Measurements from ENCODE around the gene EIPR1.
"Not testable (repeated sequence)": the region's sequence is repeated elsewhere in the genome, so short reads cannot be mapped to it uniquely, and the experiment has no call there.

Gene EIPR1

GRCh38 chr2:3289526-3289925 lies 88.1 kb downstream of the EIPR1 start:
- no peak for FAIRE-seq
- TF ChIP-seq TAF1 (IDR thresholded peaks at IDR 0.05; ENCODE audit: borderline replicate concordance, low read depth, low read length) (no peak), POLR2A (IDR thresholded peaks at IDR 0.05; ENCODE audit: low read depth, low read length) (no peak), POLR2AphosphoS5 (IDR thresholded peaks at IDR 0.05; ENCODE audit: low read depth, low read length) (no peak)
- no peak for DNase-seq (ENCODE audit: insufficient read length)

- DNase-seq (ENCODE audit: insufficient read length), result no peak
- no peak for FAIRE-seq
- TF ChIP-seq POLR2A (IDR thresholded peaks at IDR 0.05; ENCODE audit: low read depth, low read length) (no peak), TAF1 (IDR thresholded peaks at IDR 0.05; ENCODE audit: borderline replicate concordance, low read depth, low read length) (no peak), POLR2AphosphoS5 (IDR thresholded peaks at IDR 0.05; ENCODE audit: low read depth, low read length) (no peak)
These were observed 88.5 kb downstream of the EIPR1 start for GRCh38 chr2:3289171-3289515.

- FAIRE-seq (no peak), DNase-seq (ENCODE audit: insufficient read length) (no peak)
These were observed 89.0 kb downstream of the EIPR1 start for GRCh38 chr2:3288470-3289170.

GRCh38 chr2:3287896-3288295 lies 89.7 kb downstream of the EIPR1 start:
- no peak for DNase-seq (ENCODE audit: insufficient read length)
- TF ChIP-seq POLR2A (IDR thresholded peaks at IDR 0.05; ENCODE audit: low read depth, low read length) (no peak), TAF1 (IDR thresholded peaks at IDR 0.05; ENCODE audit: borderline replicate concordance, low read depth, low read length) (no peak), POLR2AphosphoS5 (IDR thresholded peaks at IDR 0.05; ENCODE audit: low read depth, low read length) (no peak)
- no peak for FAIRE-seq

More at GRCh38 chr2:3288470-3289170, 89.0 kb downstream of the EIPR1 start:
- TF ChIP-seq POLR2AphosphoS5 (IDR thresholded peaks at IDR 0.05; ENCODE audit: low read depth, low read length) (no peak), TAF1 (IDR thresholded peaks at IDR 0.05; ENCODE audit: borderline replicate concordance, low read depth, low read length) (no peak), POLR2A (IDR thresholded peaks at IDR 0.05; ENCODE audit: low read depth, low read length) (no peak)

- FAIRE-seq, result not testable (repeated sequence)
These were observed 91.0 kb downstream of the EIPR1 start for GRCh38 chr2:3286646-3287036.

GRCh38 chr2:3285901-3286645 lies 91.5 kb downstream of the EIPR1 start:
- FAIRE-seq (no peak), DNase-seq (ENCODE audit: insufficient read length) (no peak)
- TF ChIP-seq POLR2A (IDR thresholded peaks at IDR 0.05; ENCODE audit: low read depth, low read length) (no peak), POLR2AphosphoS5 (IDR thresholded peaks at IDR 0.05; ENCODE audit: low read depth, low read length) (no peak), TAF1 (IDR thresholded peaks at IDR 0.05; ENCODE audit: borderline replicate concordance, low read depth, low read length) (no peak)

More at GRCh38 chr2:3286646-3287036, 91.0 kb downstream of the EIPR1 start:
- not testable (repeated sequence) for DNase-seq (ENCODE audit: insufficient read length)

- FAIRE-seq (no peak), DNase-seq (ENCODE audit: insufficient read length) (no peak)
- TF ChIP-seq POLR2A (IDR thresholded peaks at IDR 0.05; ENCODE audit: low read depth, low read length), result no peak
- no peak for TF ChIP-seq TAF1 (IDR thresholded peaks at IDR 0.05; ENCODE audit: borderline replicate concordance, low read depth, low read length)
These were observed 92.7 kb downstream of the EIPR1 start for GRCh38 chr2:3284657-3285630.

GRCh38 chr2:3283876-3284656 lies 93.6 kb downstream of the EIPR1 start:
- not testable (repeated sequence) for FAIRE-seq; DNase-seq (ENCODE audit: insufficient read length)

- no peak for FAIRE-seq
- TF ChIP-seq POLR2AphosphoS5 (IDR thresholded peaks at IDR 0.05; ENCODE audit: low read depth, low read length) (no peak), TAF1 (IDR thresholded peaks at IDR 0.05; ENCODE audit: borderline replicate concordance, low read depth, low read length) (no peak)
- no peak for DNase-seq (ENCODE audit: insufficient read length)
These were observed 94.4 kb downstream of the EIPR1 start for GRCh38 chr2:3283206-3283605.

GRCh38 chr2:3282056-3282998 lies 95.3 kb downstream of the EIPR1 start:
- DNase-seq (ENCODE audit: insufficient read length), result no peak
- FAIRE-seq, result no peak
- no peak for TF ChIP-seq POLR2AphosphoS5 (IDR thresholded peaks at IDR 0.05; ENCODE audit: low read depth, low read length)
- TF ChIP-seq TAF1 (IDR thresholded peaks at IDR 0.05; ENCODE audit: borderline replicate concordance, low read depth, low read length), result no peak
- TF ChIP-seq POLR2A (IDR thresholded peaks at IDR 0.05; ENCODE audit: low read depth, low read length), result no peak
